Activated CD8-positive, alpha-beta memory T cell treated with anti-CD3 and anti-CD28 coated beads, Interleukin-2, amount 10 ng/mL, durations not matched to agents 7 days and 5 days (primary cell): ENCODE results near the gene GPR107. TPM values are rescaled to one million over a fixed set of nuclear protein-coding genes. Genes with fewer than 3 reads are reported as not detected.

ENCODE experiments used
- ATAC-seq: fragments of 150-1000 bp; cut with Tn5 transposase; one replicate; pipeline ENCODE4 v1.10.0; 2021; ENCODE audit warnings: moderate library complexity
- CTCF ChIA-PET: fragments of 350-600 bp; sonication (Branson Sonifier 250); formaldehyde crosslinking; loops from one replicate; lab custom pipeline; 2021; ENCODE audit warnings: antibody characterized with exemption; lab: Charles Lee
- DNase-seq: peaks from one replicate; pipeline ENCODE4 v3.0.0-alpha.2; 2020
- H3K27ac Mint-ChIP-seq: one replicate; pipeline ENCODE4 v1.8.0; 2021; ENCODE audit warnings: mild to moderate bottlenecking, mixed read lengths
- H3K27me3 Mint-ChIP-seq: one replicate; pipeline ENCODE4 v1.8.0; 2021; ENCODE audit warnings: mixed read lengths
- H3K36me3 Mint-ChIP-seq: one replicate; pipeline ENCODE4 v1.8.0; 2021; ENCODE audit warnings: mild to moderate bottlenecking, mixed read lengths
- H3K4me1 Mint-ChIP-seq: one replicate; pipeline ENCODE4 v1.8.0; 2021; ENCODE audit warnings: mixed read lengths
- H3K4me3 Mint-ChIP-seq: one replicate; pipeline ENCODE4 v1.8.0; 2021; ENCODE audit warnings: mild to moderate bottlenecking, moderate library complexity, mixed read lengths
- H3K9me3 Mint-ChIP-seq: one replicate; pipeline ENCODE4 v1.8.0; 2022; ENCODE audit warnings: low read depth, mixed read lengths
- total RNA-seq, 2 experiments: library from RNA; stranded (reverse); gene quantifications; one replicate each; pipeline ENCODE4 v1.2.3, GENCODE V29; 2021

GPR107 gene
- total RNA-seq, 2 experiments from 2014 or later = 24.6 to 25.6 TPM

DNA sequence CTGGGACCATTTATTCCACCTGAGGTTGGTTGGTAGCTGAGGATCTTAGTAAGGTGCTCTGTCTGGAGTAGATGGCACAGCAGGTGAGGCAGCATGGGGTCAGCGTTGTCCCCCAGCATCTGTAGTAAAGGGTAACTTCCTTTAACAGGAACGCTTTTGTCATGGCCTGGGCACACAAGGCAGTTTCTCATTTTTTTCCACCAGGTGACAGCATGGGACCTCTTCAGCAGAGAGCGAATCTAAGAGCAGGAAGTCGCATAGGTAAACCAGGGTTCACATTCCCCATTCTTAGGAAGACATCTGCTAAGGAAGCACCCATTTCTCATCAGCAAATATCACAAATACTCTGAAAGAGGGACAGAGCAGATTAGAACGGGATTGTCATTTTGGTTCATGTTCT is 56.5 kb downstream of the GPR107 start:
- peaks cover 21% of the 10 kb centered on the region for H3K36me3 Mint-ChIP-seq
- no peak overlapping the region for H3K4me3 Mint-ChIP-seq
- DNase-seq = no peak
- H3K27me3 Mint-ChIP-seq = no peaks in the 10 kb centered on the region
- CTCF ChIA-PET = interaction anchor here (1.2 to 12.7 kb wide), 2 partner anchors 129 to 372 kb away, joined by 3 to 197 read pairs; no protein-coding TSS in a partner anchor
- H3K4me1 Mint-ChIP-seq = peaks cover 44% of the 10 kb centered on the region
- H3K27ac Mint-ChIP-seq = no peak overlapping the region
- ATAC-seq = no peak
- no peaks in the 10 kb centered on the region for H3K9me3 Mint-ChIP-seq

DNA sequence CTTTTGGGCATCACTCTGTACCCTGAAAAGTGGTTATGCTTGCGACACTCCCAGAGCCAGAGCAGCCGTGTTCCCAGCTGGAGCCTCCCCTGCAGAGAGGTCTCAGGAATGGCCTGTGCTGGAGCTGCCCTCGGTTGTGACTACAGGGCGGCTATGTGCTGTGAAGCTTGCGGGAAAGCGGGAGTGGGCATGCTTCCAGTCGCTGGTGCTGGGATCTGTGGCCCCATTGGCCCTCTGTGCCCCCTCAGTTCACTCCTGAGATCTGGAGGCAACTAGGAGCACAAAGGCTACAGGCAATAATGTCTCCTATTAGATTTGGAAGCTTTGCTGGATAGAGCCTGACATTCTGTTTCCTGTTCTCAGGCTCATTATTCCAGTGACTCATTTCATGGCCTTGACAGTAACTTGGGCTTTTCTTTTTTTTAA is 56.9 kb downstream of the GPR107 start:
- no peak overlapping the region for H3K4me3 Mint-ChIP-seq
- H3K9me3 Mint-ChIP-seq = no peaks in the 10 kb centered on the region
- CTCF ChIA-PET = interaction anchor here (1.2 to 12.7 kb wide), 2 partner anchors 129 to 373 kb away, joined by 3 to 197 read pairs; no protein-coding TSS in a partner anchor
- DNase-seq = no peak
- no peak overlapping the region for H3K27ac Mint-ChIP-seq
- no peaks in the 10 kb centered on the region for H3K27me3 Mint-ChIP-seq
- peaks cover 44% of the 10 kb centered on the region for H3K4me1 Mint-ChIP-seq
- H3K36me3 Mint-ChIP-seq = peaks cover 20% of the 10 kb centered on the region
- ATAC-seq = no peak

DNA sequence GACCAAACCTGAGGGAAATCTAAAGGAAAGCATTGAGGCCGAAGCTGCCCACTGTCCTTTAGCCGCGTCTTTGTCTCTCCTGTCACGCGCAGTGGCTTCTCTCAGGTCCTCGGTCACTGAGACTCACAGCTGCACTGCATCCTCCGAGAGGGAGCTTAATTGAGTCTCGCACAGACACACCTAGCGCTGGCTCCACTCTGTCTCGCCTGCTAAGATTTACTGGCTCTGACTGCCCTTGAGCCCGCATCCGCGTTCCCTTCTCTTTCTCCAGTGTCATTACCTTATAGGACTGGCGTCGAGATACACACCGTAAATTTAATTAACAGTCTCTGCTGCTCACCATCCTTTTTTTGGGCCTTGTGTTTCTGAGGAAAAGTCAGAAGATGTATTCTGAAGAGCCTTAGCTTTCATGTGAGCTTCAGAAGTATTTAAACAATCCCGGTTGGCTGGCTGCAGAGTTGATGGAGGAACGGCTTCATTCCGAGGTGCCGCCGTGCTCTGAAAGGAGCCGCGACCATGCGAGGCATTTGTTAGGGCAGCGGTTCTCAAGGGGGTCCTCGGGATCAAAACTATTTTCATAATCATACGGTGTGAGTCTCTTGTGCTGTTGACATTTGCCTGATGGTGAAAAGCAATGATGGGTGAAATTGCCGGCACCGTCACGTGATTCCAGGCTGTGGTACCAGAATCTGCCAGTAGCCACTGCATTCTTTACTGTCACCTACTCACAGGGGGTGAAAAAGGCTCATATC is 58.3 kb downstream of the GPR107 start:
- peaks cover 39% of the 10 kb centered on the region for H3K4me1 Mint-ChIP-seq
- DNase-seq (no peak), ATAC-seq (no peak)
- no peak overlapping the region for H3K27ac Mint-ChIP-seq
- H3K36me3 Mint-ChIP-seq = peaks cover 15% of the 10 kb centered on the region
- H3K27me3 Mint-ChIP-seq = no peaks in the 10 kb centered on the region
- no peaks in the 10 kb centered on the region for H3K9me3 Mint-ChIP-seq
- CTCF ChIA-PET = interaction anchor here (2.9 to 12.7 kb wide), 2 partner anchors 17 to 128 kb away, joined by 13 to 197 read pairs; no protein-coding TSS in a partner anchor
- no peak overlapping the region for H3K4me3 Mint-ChIP-seq

DNA sequence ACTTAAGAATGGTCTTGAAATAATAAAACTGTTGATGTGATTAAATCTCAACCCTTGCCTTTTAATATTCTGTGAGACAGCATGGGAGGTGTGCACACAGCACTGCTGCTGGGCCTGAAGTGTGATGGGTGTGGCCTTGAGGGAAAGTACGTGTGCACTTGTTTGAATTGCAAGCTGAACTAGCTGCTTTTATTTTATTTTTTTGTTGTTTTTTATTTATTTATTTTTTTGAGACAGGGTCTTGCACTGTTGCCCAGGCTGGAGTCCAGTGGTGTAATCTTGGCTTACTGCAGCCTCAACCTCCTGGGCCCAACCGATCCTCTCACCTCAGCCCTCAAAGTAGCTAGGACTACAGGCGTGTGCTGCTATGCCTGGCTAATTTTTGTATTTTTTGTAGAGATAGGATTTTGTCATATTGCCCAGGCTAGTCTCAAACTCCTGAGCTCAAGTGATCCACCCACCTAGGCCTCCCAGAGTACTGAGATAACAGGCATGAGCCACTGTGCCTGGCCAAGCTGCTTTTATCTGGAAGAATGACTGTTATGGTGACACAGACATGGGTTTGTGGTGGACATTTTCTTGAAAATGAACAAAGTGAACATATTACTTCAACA is 58.9 kb downstream of the GPR107 start:
- Mint-ChIP-seq H3K4me1 (peaks cover 32% of the 10 kb centered on the region), H3K27me3 (no peaks in the 10 kb centered on the region), H3K9me3 (no peaks in the 10 kb centered on the region), H3K27ac (peak overlapping the region; percentile 19), H3K4me3 (no peak overlapping the region), H3K36me3 (peaks cover 10% of the 10 kb centered on the region)
- CTCF ChIA-PET = interaction anchor here (0.6 to 12.7 kb wide), 4 partner anchors 16 to 228 kb away, joined by 3 to 197 read pairs (median 8); no protein-coding TSS in a partner anchor
- ATAC-seq = no peak
- no peak for DNase-seq

DNA sequence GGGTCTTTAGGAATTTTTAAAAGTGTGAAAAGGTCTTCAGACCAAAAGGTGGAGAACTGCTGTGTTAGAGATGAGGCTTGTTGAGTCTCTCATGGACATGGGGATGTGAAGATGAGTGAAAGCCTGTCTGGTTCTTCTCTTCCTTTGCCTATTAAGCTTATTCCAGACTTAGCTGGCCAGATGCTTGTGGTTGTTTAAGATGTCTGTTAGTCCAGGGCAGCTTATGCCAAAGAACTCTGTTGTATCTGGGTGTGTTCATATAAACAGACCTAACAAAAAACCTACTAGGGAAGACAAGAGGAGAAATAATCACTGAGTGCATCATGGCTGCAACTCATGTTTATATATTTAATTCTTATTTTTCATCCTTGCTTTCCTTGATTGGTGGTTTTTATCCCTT is 61.0 kb downstream of the GPR107 start:
- H3K9me3 Mint-ChIP-seq = no peaks in the 10 kb centered on the region
- no peak for ATAC-seq
- CTCF ChIA-PET = interaction anchor here (12.7 kb wide), 1 partner anchor 125 kb away, joined by 197 read pairs; no protein-coding TSS in a partner anchor
- no peak for DNase-seq
- H3K27me3 Mint-ChIP-seq = no peaks in the 10 kb centered on the region
- no peak overlapping the region for H3K27ac Mint-ChIP-seq
- H3K4me1 Mint-ChIP-seq = peaks cover 26% of the 10 kb centered on the region
- peaks cover 6% of the 10 kb centered on the region for H3K36me3 Mint-ChIP-seq
- no peak overlapping the region for H3K4me3 Mint-ChIP-seq

DNA sequence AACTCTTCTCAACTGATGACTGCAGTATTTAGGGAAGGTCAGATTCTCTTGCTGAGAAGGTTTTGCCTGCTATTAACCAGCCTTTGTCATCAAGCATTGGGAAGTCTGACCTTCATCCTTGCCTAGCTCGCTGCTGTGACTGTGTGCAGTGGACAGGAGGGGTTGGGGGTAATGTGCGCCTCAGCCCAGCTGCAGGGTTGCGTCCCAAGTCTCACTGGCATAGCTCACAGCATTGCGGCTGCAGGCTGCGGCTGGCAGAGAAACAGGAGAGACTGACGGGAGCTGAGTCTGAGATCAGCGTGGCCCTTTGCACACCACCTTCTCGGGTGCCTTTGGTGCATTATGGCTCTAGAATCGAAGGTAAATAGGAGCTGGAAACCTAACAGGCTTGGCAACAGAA is 62.6 kb downstream of the GPR107 start:
- Mint-ChIP-seq H3K27ac (no peak overlapping the region), H3K27me3 (no peaks in the 10 kb centered on the region), H3K4me1 (peaks cover 13% of the 10 kb centered on the region), H3K36me3 (peaks cover 1% of the 10 kb centered on the region), H3K4me3 (no peak overlapping the region), H3K9me3 (no peaks in the 10 kb centered on the region)
- CTCF ChIA-PET = interaction anchor here (1.2 to 3.1 kb wide), 3 partner anchors 10 to 120 kb away, joined by 4 to 18 read pairs (median 5); no protein-coding TSS in a partner anchor
- no peak for DNase-seq
- ATAC-seq = no peak

DNA sequence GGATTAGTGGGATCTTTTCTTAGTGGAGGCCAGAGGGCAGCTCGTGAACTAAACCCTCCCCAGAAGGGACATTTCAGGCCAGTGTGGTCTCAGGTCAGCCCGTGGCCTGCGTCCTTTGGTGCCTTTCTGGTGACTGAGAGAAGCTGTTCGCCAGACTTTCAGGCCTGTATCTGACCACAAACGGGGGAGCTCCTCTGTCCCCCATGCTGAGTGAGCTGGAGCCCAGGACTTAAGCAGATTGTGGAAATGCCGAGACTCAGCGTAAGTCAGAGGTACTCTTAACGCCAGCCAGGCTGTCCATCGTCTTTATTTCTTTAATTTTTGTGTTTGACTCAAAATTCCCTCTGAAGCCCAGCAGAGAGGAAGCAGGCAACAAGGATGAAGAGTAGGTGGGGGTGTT is 63.7 kb downstream of the GPR107 start:
- DNase-seq (no peak), ATAC-seq (no peak)
- CTCF ChIA-PET = interaction anchor here (0.7 to 3.1 kb wide), 2 partner anchors 11 kb away, joined by 3 to 18 read pairs; no protein-coding TSS in a partner anchor
- no peak overlapping the region for H3K27ac Mint-ChIP-seq
- H3K4me1 Mint-ChIP-seq = peaks cover 3% of the 10 kb centered on the region
- no peaks in the 10 kb centered on the region for H3K36me3 Mint-ChIP-seq
- H3K27me3 Mint-ChIP-seq = no peaks in the 10 kb centered on the region
- no peak overlapping the region for H3K4me3 Mint-ChIP-seq
- H3K9me3 Mint-ChIP-seq = no peaks in the 10 kb centered on the region

DNA sequence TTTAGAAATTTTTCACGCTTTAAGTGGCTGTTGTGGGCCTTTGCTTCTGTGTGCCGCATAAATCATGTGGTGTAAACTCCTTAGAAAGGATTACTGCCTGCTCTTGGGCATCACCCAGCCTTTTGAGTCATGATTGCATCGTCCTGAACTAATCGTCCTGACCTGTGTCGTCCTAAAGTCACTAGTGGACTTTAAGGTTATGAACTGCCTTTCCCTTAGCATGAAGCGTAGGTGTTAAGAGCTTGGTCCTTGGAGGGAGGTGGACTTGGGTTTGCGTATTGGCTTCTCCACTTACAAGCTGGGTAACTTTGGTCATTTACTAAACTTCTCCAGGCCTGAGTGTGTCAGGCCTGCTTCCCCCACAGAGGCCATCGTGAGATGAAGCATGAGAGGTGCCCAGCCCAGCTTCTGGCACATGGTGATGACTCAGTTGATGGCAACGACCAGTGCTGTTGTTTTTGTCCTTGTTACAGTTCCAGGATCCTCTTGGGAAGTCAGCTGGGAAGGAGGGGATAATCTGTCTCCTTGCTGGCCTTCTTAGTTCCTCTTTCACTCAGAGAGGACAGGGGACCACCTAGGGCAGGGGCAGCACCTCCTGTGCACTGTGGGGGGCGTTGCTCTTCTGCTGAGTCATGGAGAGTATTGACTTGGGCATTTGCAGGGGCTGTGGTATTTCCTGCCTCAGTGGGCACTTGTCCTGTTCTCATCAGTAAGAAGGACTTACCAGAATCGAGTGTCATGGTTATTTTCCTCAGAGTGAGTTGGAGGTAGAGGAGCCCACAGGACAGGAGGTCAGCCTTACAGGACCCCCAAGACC is 64.3 kb downstream of the GPR107 start:
- H3K9me3 Mint-ChIP-seq = no peaks in the 10 kb centered on the region
- no peak overlapping the region for H3K27ac Mint-ChIP-seq
- peaks cover 1% of the 10 kb centered on the region for H3K36me3 Mint-ChIP-seq
- H3K4me3 Mint-ChIP-seq = no peak overlapping the region
- H3K4me1 Mint-ChIP-seq = peaks cover 2% of the 10 kb centered on the region
- no peaks in the 10 kb centered on the region for H3K27me3 Mint-ChIP-seq
- CTCF ChIA-PET = interaction anchor here (0.7 to 3.1 kb wide), 2 partner anchors 10 to 11 kb away, joined by 3 to 18 read pairs; no protein-coding TSS in a partner anchor
- ATAC-seq (no peak), DNase-seq (no peak)

DNA sequence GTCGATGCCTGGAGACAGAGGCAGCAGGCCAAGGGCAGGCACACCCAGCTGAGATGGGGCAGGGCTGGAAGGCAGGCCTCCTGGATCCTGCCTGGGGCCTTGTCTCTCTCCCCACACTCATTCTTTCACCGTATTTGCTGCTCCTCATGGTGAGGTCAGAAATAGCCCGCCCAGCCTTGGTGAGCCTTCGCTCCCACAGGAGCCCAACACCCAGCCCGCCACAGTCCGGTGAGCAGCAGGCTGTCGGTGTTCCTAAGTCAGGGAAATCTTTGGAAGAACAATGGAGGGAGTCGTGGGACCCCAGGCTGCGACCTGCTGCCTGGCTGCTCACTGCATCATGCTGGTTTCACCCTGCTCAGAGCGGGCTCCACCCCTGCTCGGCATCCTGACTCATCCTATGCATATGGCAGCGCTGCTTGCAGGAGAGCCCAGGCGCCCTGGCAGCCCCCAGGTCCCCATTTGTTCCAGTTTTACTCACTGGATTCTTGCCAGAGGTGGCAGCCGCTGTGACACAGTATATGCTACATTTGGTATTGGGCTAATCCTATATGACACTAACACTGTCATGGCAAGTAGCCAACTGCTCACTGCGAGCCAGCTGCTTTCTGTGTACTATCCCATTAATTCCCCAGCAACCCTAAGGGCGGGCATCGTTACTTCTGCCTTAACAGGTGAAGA is 65.3 kb downstream of the GPR107 start:
- Mint-ChIP-seq H3K4me3 (no peak overlapping the region), H3K4me1 (peaks cover 2% of the 10 kb centered on the region), H3K27ac (no peak overlapping the region), H3K9me3 (no peaks in the 10 kb centered on the region), H3K36me3 (peaks cover 1% of the 10 kb centered on the region), H3K27me3 (no peaks in the 10 kb centered on the region)
- CTCF ChIA-PET = interaction anchor here (1.5 kb wide), 1 partner anchor 9 kb away, joined by 3 read pairs; no protein-coding TSS in a partner anchor
- DNase-seq = no peak
- ATAC-seq = peak; percentile 30

DNA sequence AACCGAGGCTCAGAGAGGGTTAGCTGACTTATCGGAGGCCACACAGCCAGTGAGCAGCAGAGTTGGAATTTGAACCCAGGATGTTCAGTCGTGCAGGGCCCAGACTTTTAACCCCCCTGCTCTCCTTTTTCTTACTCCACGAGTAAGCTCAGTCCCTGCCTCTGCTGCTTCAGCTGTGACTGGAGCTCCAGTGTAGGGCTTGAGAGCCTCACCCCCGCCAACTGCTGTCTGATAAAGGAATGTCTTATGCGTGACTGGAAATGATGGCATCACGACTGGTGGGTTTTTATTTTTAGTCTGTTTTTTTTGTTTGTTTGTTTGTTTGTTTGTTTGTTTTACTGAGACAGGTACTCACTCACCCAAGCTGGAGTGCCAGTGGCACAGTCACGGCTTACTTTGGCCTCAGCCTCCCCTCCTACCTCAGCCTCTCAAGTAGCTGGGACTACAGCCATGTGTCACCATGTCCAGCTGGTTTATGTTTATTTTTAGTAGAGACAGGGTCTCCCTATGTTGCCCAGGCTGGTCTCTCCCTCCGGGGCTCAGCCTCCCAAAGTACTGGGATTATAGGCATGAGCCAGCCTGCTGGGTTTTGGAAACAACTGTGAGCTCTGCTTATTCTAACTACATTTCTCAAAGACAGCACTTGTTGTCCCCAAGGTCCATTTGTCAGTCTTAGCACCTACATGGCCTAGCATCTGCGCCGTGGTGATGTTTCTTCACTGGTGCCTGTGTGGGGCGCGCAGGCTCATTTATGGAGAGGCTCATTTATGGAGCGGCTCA is 66.0 kb downstream of the GPR107 start:
- ATAC-seq (no peak), DNase-seq (no peak)
- H3K27ac Mint-ChIP-seq = no peak overlapping the region
- H3K4me3 Mint-ChIP-seq = no peak overlapping the region
- H3K9me3 Mint-ChIP-seq = no peaks in the 10 kb centered on the region
- peaks cover 3% of the 10 kb centered on the region for H3K4me1 Mint-ChIP-seq
- CTCF ChIA-PET = interaction anchor here (1.5 kb wide), 1 partner anchor 8 kb away, joined by 3 read pairs; no protein-coding TSS in a partner anchor
- peaks cover 1% of the 10 kb centered on the region for H3K36me3 Mint-ChIP-seq
- no peaks in the 10 kb centered on the region for H3K27me3 Mint-ChIP-seq

DNA sequence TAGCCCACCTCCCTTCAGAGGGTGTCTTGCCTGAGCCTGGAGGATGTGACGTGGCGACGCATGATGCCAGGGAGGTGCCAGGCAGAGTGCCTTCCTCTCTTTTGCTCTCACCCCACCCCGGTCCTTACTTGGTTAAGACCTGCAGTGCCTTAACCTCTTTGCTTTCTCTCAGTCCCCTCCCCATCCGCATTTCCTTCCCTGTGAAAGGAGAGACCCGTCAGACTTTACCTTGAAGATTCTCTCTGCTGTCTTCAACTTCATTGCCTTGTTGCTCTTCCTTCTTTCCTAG is 66.5 kb downstream of the GPR107 start:
- Mint-ChIP-seq H3K4me1 (peaks cover 3% of the 10 kb centered on the region), H3K9me3 (no peaks in the 10 kb centered on the region), H3K27ac (no peak overlapping the region), H3K4me3 (no peak overlapping the region), H3K36me3 (peaks cover 1% of the 10 kb centered on the region), H3K27me3 (no peaks in the 10 kb centered on the region)
- CTCF ChIA-PET = no interaction called here
- ATAC-seq (no peak), DNase-seq (no peak)

DNA sequence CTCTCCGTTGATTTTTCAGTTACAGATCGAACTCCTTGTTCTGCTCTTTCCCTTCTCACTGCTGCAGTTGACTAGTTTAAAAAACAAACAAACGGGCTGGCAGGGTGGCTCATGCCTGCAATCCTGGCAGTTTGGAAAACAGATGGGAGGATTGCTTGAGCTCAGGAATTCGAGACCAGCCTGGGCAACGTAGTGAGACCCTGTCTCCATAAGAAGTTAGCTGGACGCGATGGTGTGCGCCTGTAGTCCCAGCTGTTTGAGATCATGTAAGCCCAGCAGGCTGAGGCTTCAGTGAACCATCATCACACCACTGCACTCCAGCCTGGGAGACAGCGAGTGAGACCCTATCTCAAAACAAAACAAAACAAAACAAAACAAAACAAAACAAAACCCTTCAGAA is 67.1 kb downstream of the GPR107 start:
- DNase-seq = no peak

More for the DNA sequence above, 67.1 kb downstream of the GPR107 start:
- Mint-ChIP-seq H3K4me1 (peaks cover 3% of the 10 kb centered on the region), H3K4me3 (no peak overlapping the region), H3K9me3 (no peaks in the 10 kb centered on the region), H3K36me3 (peaks cover 1% of the 10 kb centered on the region), H3K27me3 (no peaks in the 10 kb centered on the region), H3K27ac (no peak overlapping the region)
- CTCF ChIA-PET = interaction anchor here (1.2 kb wide), 1 partner anchor 122 kb away, joined by 3 read pairs; no protein-coding TSS in a partner anchor
- ATAC-seq = no peak
